HepG2 (cell line): ENCODE results near the gene PARK7. TPM values are rescaled to one million over a fixed set of nuclear protein-coding genes. Genes with fewer than 3 reads are reported as not detected.

Source experiments
- DR1 ChIP-seq: sonication (generic); formaldehyde crosslinking; IDR thresholded peaks from 2 replicates; pipeline ENCODE4 v1.8.0; 2021; ENCODE audit warnings: mild to moderate bottlenecking, missing genetic modification reagents, inconsistent platforms
- MTA3 ChIP-seq: sonication (generic); formaldehyde crosslinking; IDR thresholded peaks from 2 replicates; pipeline ENCODE4 v1.4.0; 2020; ENCODE audit warnings: missing genetic modification reagents
- RBM39 ChIP-seq: fragments of 200-400 bp; formaldehyde crosslinking; IDR thresholded peaks from one replicate; pipeline ENCODE4 v1.6.1; 2018; ENCODE audit warnings: antibody characterized with exemption, mild to moderate bottlenecking, low read depth, low read length; ENCODE audit not compliant: poor library complexity, severe bottlenecking
- SOX6 ChIP-seq, 2 experiments: fragments of 450-650 bp in 1 of 2; sonication (generic) in 1 of 2; formaldehyde crosslinking in 1 of 2; IDR thresholded peaks; 2 replicates each; pipeline versions ENCODE4 v1.4.0 to v1.6.1; 2017 to 2020; ENCODE audit warnings: antibody characterized with exemption in 1 of 2, mild to moderate bottlenecking in 1 of 2, missing genetic modification reagents in 1 of 2
- THAP11 ChIP-seq: IDR thresholded peaks from 2 replicates; pipeline ENCODE4 v1.6.1; 2016; ENCODE audit warnings: missing biosample characterization, missing genetic modification reagents
- ZBTB25 ChIP-seq: IDR thresholded peaks from 2 replicates; pipeline ENCODE4 v1.6.1; 2018; ENCODE audit warnings: missing genetic modification reagents
- ZBTB38 ChIP-seq: sonication (generic); formaldehyde crosslinking; IDR thresholded peaks from 2 replicates; pipeline ENCODE4 v1.5.1; 2020; ENCODE audit warnings: mild to moderate bottlenecking, missing genetic modification reagents
- ZGPAT ChIP-seq: IDR thresholded peaks from 2 replicates; pipeline ENCODE4 v1.6.1; 2016; ENCODE audit warnings: mild to moderate bottlenecking
- ZNF674 ChIP-seq: sonication (generic); formaldehyde crosslinking; IDR thresholded peaks from 2 replicates; pipeline ENCODE4 v1.5.0; 2020; ENCODE audit warnings: low read depth, mild to moderate bottlenecking, missing genetic modification reagents
- ZNF746 ChIP-seq: sonication (generic); formaldehyde crosslinking; IDR thresholded peaks from 2 replicates; pipeline ENCODE4 v1.8.0; 2022; ENCODE audit warnings: mild to moderate bottlenecking, missing genetic modification reagents
- polyA plus RNA-seq, 8 experiments: library from polyadenylated mRNA; depleted of rRNA in 3 of 8; stranded (reverse) in 7 of 8; unstranded in 1 of 8; fragments of >200 nt; fragmentation: Illumina TruSeq in 4 of 8; extraction: Trizol in 4 of 8; gene quantifications; 2 replicates each; pipeline versions ENCODE4 v1.2.1 to v1.2.3, GENCODE V29; 2011 to 2016; ENCODE audit warnings: low read depth in 4 of 8, missing spikeins in 1 of 8, mixed read lengths in 1 of 8; ENCODE audit not compliant: insufficient read depth in 1 of 8
- total RNA-seq, 5 experiments: library from RNA; depleted of rRNA; stranded (reverse); fragments of >200 nt; fragmentation: Illumina TruSeq; extraction: Trizol; gene quantifications; 2 replicates each; pipeline ENCODE4 v1.2.3, GENCODE V29; 2016; ENCODE audit warnings: low read depth in 1 of 5
- TF ChIP-seq, protein P1 (sequence below): sonication (generic); formaldehyde crosslinking; IDR thresholded peaks from 2 replicates; pipeline ENCODE4 v1.4.0; 2020; ENCODE audit warnings: mild to moderate bottlenecking, missing genetic modification reagents
- TF ChIP-seq, protein P2 (sequence below): sonication (generic); IDR thresholded peaks from 2 replicates; pipeline ENCODE4 v1.6.1; 2016; ENCODE audit warnings: low read depth, borderline replicate concordance
- TF ChIP-seq, protein P3 (sequence below), 2 experiments: sonication (generic) in 1 of 2; formaldehyde crosslinking in 1 of 2; IDR thresholded peaks; 2 replicates each; pipeline versions ENCODE4 v1.5.1 to v1.6.1; 2011 to 2020; ENCODE audit warnings: borderline replicate concordance in 1 of 2, low read depth in 1 of 2, low read length in 1 of 2, mild to moderate bottlenecking in 1 of 2, missing genetic modification reagents in 1 of 2, moderate library complexity in 1 of 2
- TF ChIP-seq, protein P4 (sequence below): sonication (generic); formaldehyde crosslinking; IDR thresholded peaks from 2 replicates; pipeline ENCODE4 v1.8.1; 2022; ENCODE audit warnings: low read depth, mild to moderate bottlenecking, missing genetic modification reagents
- TF ChIP-seq, protein P5 (sequence below): sonication (generic); formaldehyde crosslinking; IDR thresholded peaks from 2 replicates; pipeline ENCODE4 v1.4.0; 2020; ENCODE audit warnings: missing genetic modification reagents

PARK7 gene
- total and polyA plus RNA-seq, 2 of the 13 experiments (the other 11 are each of a cell fraction or from before 2014, with no cell fraction given): 212 to 296 TPM

GRCh38 chr1:7953850-7954609 is 7.5 kb upstream of the PARK7 start (continued):
- TF ChIP-seq ZBTB25: peak; percentile 76; the same call in 1 of the 2 replicates
- peak; percentile 64 for TF ChIP-seq RBM39
- TF ChIP-seq, protein P1, sequence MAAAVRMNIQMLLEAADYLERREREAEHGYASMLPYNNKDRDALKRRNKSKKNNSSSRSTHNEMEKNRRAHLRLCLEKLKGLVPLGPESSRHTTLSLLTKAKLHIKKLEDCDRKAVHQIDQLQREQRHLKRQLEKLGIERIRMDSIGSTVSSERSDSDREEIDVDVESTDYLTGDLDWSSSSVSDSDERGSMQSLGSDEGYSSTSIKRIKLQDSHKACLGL: peak; percentile 77; the same call in 1 of the 2 replicates
- TF ChIP-seq, protein P2, sequence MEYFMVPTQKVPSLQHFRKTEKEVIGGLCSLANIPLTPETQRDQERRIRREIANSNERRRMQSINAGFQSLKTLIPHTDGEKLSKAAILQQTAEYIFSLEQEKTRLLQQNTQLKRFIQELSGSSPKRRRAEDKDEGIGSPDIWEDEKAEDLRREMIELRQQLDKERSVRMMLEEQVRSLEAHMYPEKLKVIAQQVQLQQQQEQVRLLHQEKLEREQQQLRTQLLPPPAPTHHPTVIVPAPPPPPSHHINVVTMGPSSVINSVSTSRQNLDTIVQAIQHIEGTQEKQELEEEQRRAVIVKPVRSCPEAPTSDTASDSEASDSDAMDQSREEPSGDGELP: no peak; the same call in 1 of the 2 replicates
- TF ChIP-seq DR1 (CRISPR knock-in tag): 0 out of 2 replicates have a peak, but pooled peaks have one; percentile 63
- TF ChIP-seq SOX6 (IDR thresholded peaks at IDR 0.05): no peak
- peak; percentile 27; the same call in 1 of the 2 replicates for TF ChIP-seq SOX6 (CRISPR knock-in tag; IDR thresholded peaks at IDR 0.05)
- TF ChIP-seq, protein P3, sequence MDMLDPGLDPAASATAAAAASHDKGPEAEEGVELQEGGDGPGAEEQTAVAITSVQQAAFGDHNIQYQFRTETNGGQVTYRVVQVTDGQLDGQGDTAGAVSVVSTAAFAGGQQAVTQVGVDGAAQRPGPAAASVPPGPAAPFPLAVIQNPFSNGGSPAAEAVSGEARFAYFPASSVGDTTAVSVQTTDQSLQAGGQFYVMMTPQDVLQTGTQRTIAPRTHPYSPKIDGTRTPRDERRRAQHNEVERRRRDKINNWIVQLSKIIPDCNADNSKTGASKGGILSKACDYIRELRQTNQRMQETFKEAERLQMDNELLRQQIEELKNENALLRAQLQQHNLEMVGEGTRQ (IDR thresholded peaks at IDR 0.05; ENCODE audit: low read depth, low read length): no peak
- TF ChIP-seq, protein P3 (CRISPR knock-in tag; IDR thresholded peaks at IDR 0.05; ENCODE audit: borderline replicate concordance): peak; percentile 24; the same call in 1 of the 2 replicates
- TF ChIP-seq, protein P4, sequence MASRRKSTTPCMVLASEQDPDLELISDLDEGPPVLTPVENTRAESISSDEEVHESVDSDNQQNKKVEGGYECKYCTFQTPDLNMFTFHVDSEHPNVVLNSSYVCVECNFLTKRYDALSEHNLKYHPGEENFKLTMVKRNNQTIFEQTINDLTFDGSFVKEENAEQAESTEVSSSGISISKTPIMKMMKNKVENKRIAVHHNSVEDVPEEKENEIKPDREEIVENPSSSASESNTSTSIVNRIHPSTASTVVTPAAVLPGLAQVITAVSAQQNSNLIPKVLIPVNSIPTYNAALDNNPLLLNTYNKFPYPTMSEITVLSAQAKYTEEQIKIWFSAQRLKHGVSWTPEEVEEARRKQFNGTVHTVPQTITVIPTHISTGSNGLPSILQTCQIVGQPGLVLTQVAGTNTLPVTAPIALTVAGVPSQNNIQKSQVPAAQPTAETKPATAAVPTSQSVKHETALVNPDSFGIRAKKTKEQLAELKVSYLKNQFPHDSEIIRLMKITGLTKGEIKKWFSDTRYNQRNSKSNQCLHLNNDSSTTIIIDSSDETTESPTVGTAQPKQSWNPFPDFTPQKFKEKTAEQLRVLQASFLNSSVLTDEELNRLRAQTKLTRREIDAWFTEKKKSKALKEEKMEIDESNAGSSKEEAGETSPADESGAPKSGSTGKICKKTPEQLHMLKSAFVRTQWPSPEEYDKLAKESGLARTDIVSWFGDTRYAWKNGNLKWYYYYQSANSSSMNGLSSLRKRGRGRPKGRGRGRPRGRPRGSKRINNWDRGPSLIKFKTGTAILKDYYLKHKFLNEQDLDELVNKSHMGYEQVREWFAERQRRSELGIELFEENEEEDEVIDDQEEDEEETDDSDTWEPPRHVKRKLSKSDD: 0 out of 2 replicates have a peak, but pooled peaks have one; percentile 52
- TF ChIP-seq, protein P5, sequence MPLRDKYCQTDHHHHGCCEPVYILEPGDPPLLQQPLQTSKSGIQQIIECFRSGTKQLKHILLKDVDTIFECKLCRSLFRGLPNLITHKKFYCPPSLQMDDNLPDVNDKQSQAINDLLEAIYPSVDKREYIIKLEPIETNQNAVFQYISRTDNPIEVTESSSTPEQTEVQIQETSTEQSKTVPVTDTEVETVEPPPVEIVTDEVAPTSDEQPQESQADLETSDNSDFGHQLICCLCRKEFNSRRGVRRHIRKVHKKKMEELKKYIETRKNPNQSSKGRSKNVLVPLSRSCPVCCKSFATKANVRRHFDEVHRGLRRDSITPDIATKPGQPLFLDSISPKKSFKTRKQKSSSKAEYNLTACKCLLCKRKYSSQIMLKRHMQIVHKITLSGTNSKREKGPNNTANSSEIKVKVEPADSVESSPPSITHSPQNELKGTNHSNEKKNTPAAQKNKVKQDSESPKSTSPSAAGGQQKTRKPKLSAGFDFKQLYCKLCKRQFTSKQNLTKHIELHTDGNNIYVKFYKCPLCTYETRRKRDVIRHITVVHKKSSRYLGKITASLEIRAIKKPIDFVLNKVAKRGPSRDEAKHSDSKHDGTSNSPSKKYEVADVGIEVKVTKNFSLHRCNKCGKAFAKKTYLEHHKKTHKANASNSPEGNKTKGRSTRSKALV: no peak
- TF ChIP-seq ZNF746 (CRISPR knock-in tag): no peak
- 0 out of 2 replicates have a peak, but pooled peaks have one; percentile 12 for TF ChIP-seq ZBTB38 (CRISPR knock-in tag)
- TF ChIP-seq ZNF674: no peak
- TF ChIP-seq THAP11 (CRISPR knock-in tag): peak; percentile 95
- peak; percentile 61; the same call in 1 of the 2 replicates for TF ChIP-seq ZGPAT (CRISPR knock-in tag)
- no peak for TF ChIP-seq MTA3 (CRISPR knock-in tag)
